SH-SY5Y (cell line): ENCODE data around the gene SLC22A3.

Source experiments
- GATA2 ChIP-seq: IDR thresholded peaks from 2 replicates; pipeline ENCODE4 v1.6.1; 2011; ENCODE audit warnings: mild to moderate bottlenecking, low read depth, low read length
- GATA3 ChIP-seq: IDR thresholded peaks from 2 replicates; pipeline ENCODE4 v1.6.1; 2011; ENCODE audit warnings: low read depth, mild to moderate bottlenecking, low read length, moderate library complexity

DNA sequence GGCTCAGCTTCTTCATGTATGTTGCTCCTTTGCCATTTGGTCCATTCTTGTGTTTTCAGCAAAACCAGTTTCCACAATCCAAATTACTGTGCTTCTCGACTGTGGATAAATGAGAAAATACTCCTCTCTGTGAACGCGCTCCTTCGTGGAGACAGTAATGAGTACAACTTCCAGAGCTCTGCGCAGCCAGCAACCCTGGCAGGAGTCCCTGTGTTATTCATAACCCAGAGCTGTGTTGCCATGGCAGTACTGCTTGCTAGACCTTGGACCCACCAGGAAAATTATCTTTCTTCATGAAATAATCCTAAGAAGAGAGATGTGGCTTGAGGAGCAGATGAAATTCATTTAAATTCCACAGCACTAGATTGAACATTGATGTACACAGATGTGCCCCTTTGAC lies 73.7 kb downstream of the SLC22A3 start:
- no peak for TF ChIP-seq GATA2
- TF ChIP-seq GATA3 = no peak
